RWPE2 (cell line): ENCODE data around the gene RELT.

Experiments
- ATAC-seq: fragments of 200-7000 bp; cut with Tn5 transposase; 3 replicates; pipeline ENCODE4 v1.9.1; 2021; ENCODE audit warnings: low read depth
- DNase-seq: peaks from one replicate; pipeline ENCODE4 v3.0.0-alpha.2; 2020; ENCODE audit warnings: low spot score
- H3K27ac ChIP-seq: fragments of 450-650 bp; 2 replicates; pipeline ENCODE4 v1.5.1; 2017; ENCODE audit warnings: mild to moderate bottlenecking; ENCODE audit not compliant: poor library complexity, severe bottlenecking
- H3K27me3 ChIP-seq: fragments of 250-450 bp; sonication (Bioruptor Pico); 2 replicates; pipeline ENCODE4 v1.5.1; 2021; ENCODE audit warnings: mild to moderate bottlenecking, moderate library complexity; ENCODE audit not compliant: insufficient read depth, poor library complexity, severe bottlenecking
- H3K36me3 ChIP-seq: fragments of 250-450 bp; sonication (Bioruptor Pico); 2 replicates; pipeline ENCODE4 v1.5.1; 2020; ENCODE audit warnings: low read depth, mild to moderate bottlenecking, moderate library complexity
- H3K4me1 ChIP-seq: fragments of 250-450 bp; sonication (Bioruptor Pico); 2 replicates; pipeline ENCODE4 v1.5.1; 2021; ENCODE audit warnings: mild to moderate bottlenecking, moderate library complexity; ENCODE audit not compliant: insufficient read depth, poor library complexity, severe bottlenecking
- H3K4me3 ChIP-seq: fragments of 250-450 bp; sonication (Bioruptor Pico); 2 replicates; pipeline ENCODE4 v1.5.1; 2021; ENCODE audit warnings: mild to moderate bottlenecking, moderate library complexity; ENCODE audit not compliant: severe bottlenecking
- H3K9me3 ChIP-seq: fragments of 250-450 bp; sonication (Bioruptor Pico); 2 replicates; pipeline ENCODE4 v1.5.1; 2021; ENCODE audit warnings: mild to moderate bottlenecking, moderate library complexity; ENCODE audit not compliant: severe bottlenecking
- TF ChIP-seq, protein P1 (sequence below): fragments of 450-650 bp; IDR thresholded peaks from one replicate; pipeline ENCODE4 v1.5.1; 2017; ENCODE audit warnings: mild to moderate bottlenecking, moderate library complexity; ENCODE audit not compliant: poor library complexity, severe bottlenecking

Gene RELT

DNA sequence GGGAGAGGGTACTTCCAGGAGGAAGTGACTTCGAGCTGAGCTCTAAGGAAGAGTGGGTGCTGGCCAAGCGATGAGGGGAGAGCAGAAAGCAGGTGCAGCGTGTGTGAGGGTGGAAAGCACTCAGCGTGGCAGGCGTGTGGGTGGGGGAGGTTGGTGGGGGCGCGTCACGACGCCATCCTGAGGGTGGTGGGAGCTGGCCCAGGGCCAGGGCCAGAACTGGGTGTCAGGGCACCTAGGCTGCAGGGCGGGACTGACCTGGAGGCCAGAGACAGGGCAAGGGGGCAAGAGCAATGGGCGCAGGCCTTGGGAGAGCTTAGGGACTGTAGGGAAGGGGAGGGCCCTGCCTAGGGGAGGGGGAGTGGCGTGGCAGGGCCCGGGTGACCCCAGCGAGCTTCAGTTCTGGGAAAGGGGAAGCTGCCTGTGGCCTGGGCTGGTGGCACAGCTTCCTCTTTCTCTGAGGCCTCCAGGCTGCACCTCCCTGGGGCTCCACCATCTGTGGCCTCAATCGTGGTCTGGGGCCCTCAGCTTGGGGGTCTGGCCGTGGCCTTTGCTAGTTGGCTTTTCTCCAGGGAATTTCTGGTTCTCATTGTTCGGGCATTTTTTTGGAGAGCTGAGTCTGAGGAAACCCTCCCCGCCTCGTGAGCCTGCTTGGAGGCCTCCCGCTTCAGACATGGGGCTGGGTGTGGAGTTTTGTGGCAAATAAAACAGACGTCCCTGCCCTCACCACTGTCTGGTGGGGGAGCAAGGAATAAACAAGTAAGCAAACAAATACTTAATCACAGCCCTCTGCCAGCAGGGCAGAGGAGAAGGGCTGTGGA is 8.9 kb downstream of the RELT start:
- peak overlapping the region; percentile 27 for H3K27ac ChIP-seq
- H3K36me3 ChIP-seq = no peaks in the 10 kb centered on the region
- H3K9me3 ChIP-seq = no peaks in the 10 kb centered on the region
- ATAC-seq (no peak), DNase-seq (no peak)
- H3K4me1 ChIP-seq = peaks cover 22% of the 10 kb centered on the region
- TF ChIP-seq, protein P1, sequence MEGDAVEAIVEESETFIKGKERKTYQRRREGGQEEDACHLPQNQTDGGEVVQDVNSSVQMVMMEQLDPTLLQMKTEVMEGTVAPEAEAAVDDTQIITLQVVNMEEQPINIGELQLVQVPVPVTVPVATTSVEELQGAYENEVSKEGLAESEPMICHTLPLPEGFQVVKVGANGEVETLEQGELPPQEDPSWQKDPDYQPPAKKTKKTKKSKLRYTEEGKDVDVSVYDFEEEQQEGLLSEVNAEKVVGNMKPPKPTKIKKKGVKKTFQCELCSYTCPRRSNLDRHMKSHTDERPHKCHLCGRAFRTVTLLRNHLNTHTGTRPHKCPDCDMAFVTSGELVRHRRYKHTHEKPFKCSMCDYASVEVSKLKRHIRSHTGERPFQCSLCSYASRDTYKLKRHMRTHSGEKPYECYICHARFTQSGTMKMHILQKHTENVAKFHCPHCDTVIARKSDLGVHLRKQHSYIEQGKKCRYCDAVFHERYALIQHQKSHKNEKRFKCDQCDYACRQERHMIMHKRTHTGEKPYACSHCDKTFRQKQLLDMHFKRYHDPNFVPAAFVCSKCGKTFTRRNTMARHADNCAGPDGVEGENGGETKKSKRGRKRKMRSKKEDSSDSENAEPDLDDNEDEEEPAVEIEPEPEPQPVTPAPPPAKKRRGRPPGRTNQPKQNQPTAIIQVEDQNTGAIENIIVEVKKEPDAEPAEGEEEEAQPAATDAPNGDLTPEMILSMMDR = no peak
- H3K27me3 ChIP-seq = no peaks in the 10 kb centered on the region
- no peak overlapping the region for H3K4me3 ChIP-seq

DNA sequence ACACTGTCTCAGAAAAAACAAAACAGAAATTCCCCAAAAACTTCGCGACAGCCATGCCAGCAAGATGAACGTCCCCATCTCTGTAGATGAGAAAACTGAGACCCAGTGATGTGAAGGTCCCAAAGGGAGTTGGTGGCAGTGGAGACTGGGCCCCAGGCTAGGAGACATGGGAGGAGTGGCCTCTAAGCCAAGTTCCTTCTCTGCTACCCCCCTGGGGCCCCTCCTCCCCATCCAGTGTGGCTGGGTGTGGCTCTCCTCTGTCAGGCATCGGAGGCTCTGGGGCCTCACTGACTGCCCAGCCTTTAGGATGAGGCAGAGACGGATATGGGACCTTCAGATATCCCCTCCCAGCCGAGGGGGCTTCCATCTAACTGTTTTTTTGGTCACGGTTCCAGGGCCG is 9.8 kb downstream of the RELT start:
- Histone ChIP-seq H3K27me3 (no peaks in the 10 kb centered on the region), H3K4me3 (no peak overlapping the region), H3K9me3 (no peaks in the 10 kb centered on the region), H3K36me3 (0 out of 2 replicates have a peak, but pooled peaks cover 3% of the 10 kb centered on the region), H3K4me1 (peaks cover 22% of the 10 kb centered on the region), H3K27ac (peak overlapping the region; percentile 27)
- TF ChIP-seq, protein P1 = no peak
- ATAC-seq (no peak), DNase-seq (no peak)

DNA sequence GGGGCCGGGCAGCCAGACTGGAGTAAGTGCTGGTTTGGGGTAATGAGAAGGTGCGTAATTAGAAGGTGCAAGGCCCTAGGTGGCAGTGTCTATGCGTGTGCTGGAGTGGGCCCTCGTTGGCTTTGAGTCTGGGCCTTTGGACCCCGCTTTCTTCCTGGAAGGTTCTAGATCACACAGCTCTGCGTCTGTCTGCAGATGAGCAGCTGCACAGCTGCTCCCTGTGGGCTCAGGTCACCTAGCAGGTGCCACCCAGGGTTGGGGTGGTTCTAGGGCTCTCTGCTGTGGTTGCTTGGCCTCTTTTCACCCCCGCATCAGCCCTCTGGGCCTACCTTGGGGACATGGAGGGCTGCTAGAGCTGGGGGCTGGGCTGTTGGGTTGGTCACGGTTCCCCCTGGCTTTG is 10.3 kb downstream of the RELT start:
- H3K9me3 ChIP-seq = no peaks in the 10 kb centered on the region
- TF ChIP-seq, protein P1 = no peak
- H3K27me3 ChIP-seq = no peaks in the 10 kb centered on the region
- H3K4me3 ChIP-seq = no peak overlapping the region
- peaks cover 22% of the 10 kb centered on the region for H3K4me1 ChIP-seq
- no peak for DNase-seq
- ATAC-seq = no peak
- H3K27ac ChIP-seq = peak overlapping the region; percentile 60
- 0 out of 2 replicates have a peak, but pooled peaks cover 3% of the 10 kb centered on the region for H3K36me3 ChIP-seq

DNA sequence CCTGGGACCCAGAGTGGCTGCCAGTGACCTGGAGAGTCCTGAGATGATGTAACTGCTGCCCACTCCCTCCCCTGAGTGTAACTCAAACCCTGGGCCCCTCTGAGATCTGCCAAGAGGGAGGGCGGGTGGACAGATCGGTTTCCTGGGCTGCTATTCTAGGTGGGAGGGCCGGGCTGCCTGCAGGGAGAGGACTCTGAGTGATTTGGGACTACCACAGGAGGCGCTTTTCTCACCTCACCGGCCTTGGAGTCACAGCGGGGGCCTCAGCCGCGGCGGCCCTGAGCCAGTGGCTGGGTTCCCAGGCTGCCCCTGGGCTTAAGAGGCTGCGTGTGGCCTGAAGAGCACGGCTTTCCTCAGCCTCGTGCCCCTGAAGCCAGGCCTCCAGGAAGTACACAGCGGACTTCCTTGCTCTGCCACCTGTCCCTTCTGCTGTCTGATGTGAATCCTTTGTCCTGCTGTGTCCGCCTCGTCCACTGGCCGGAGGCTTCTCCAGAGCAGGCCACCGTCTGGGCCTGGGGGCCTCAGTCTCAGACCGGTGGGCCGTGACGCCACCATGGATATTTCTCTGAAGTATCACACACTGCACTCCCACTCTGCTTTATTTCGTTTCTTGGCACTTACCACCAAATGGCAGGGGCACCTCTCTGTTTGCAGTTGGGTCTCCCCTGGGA is 11.5 kb downstream of the RELT start:
- ATAC-seq (no peak), DNase-seq (no peak)
- no peak overlapping the region for H3K4me3 ChIP-seq
- TF ChIP-seq, protein P1 = no peak
- H3K36me3 ChIP-seq = peaks cover 3% of the 10 kb centered on the region; the same call in 1 of the 2 replicates
- H3K27ac ChIP-seq = peak overlapping the region; percentile 60
- peaks cover 22% of the 10 kb centered on the region for H3K4me1 ChIP-seq
- H3K27me3 ChIP-seq = no peaks in the 10 kb centered on the region
- no peaks in the 10 kb centered on the region for H3K9me3 ChIP-seq
